ENCODE measurements around the gene ZNF746.

- TF ChIP-seq HINFP (CRISPR knock-in tag; IDR thresholded peaks at IDR 0.05; ENCODE audit: low read depth) = no peak
- TF ChIP-seq CREM (IDR thresholded peaks at IDR 0.05) = no peak
- TF ChIP-seq CREM (CRISPR knock-in tag; IDR thresholded peaks at IDR 0.05) = no peak
- TF ChIP-seq NFE2L1 (CRISPR knock-in tag; IDR thresholded peaks at IDR 0.05; ENCODE audit: borderline replicate concordance) = no peak
- TF ChIP-seq ZNF280B (CRISPR knock-in tag; IDR thresholded peaks at IDR 0.05; ENCODE audit: borderline replicate concordance) = no peak
- TF ChIP-seq BHLHE40 (IDR thresholded peaks at IDR 0.05; ENCODE audit: low read length) = no peak
- no peak for TF ChIP-seq ZNF362 (CRISPR knock-in tag; IDR thresholded peaks at IDR 0.05; ENCODE audit: borderline replicate concordance)
- TF ChIP-seq JUND (CRISPR knock-in tag; IDR thresholded peaks at IDR 0.05) = no peak
- no peak for TF ChIP-seq POLR2AphosphoS5 (IDR thresholded peaks at IDR 0.05; ENCODE audit: low read depth, low read length)
- no peak for TF ChIP-seq EP300 (IDR thresholded peaks at IDR 0.05; ENCODE audit: low read depth in 2 of 2, low read length in 2 of 2)
- TF ChIP-seq EP300 (CRISPR knock-in tag; IDR thresholded peaks at IDR 0.05; ENCODE audit: borderline replicate concordance) = no peak
Observed at GRCh38 chr7:149454006-149454405, 43.6 kb downstream of the ZNF746 start.
